AG09319 (cell line): ENCODE data around the gene SLC2A6.

Experiments used
- DNase-seq: peaks from one replicate; pipeline ENCODE4 v3.0.0-alpha.2; 2010; ENCODE audit warnings: low read depth; ENCODE audit errors: extremely low read depth
- CTCF ChIP-seq: IDR thresholded peaks from 2 replicates; pipeline ENCODE4 v1.5.1; 2011; ENCODE audit warnings: low read depth, mild to moderate bottlenecking, inconsistent platforms, low read length, moderate library complexity

Gene SLC2A6

GRCh38 chr9:133487331-133487725 is 8.4 kb upstream of the SLC2A6 start:
- TF ChIP-seq CTCF = no peak
- no peak for DNase-seq

GRCh38 chr9:133485531-133486260 is 6.8 kb upstream of the SLC2A6 start:
- no peak for DNase-seq
- TF ChIP-seq CTCF = no peak

DNA sequence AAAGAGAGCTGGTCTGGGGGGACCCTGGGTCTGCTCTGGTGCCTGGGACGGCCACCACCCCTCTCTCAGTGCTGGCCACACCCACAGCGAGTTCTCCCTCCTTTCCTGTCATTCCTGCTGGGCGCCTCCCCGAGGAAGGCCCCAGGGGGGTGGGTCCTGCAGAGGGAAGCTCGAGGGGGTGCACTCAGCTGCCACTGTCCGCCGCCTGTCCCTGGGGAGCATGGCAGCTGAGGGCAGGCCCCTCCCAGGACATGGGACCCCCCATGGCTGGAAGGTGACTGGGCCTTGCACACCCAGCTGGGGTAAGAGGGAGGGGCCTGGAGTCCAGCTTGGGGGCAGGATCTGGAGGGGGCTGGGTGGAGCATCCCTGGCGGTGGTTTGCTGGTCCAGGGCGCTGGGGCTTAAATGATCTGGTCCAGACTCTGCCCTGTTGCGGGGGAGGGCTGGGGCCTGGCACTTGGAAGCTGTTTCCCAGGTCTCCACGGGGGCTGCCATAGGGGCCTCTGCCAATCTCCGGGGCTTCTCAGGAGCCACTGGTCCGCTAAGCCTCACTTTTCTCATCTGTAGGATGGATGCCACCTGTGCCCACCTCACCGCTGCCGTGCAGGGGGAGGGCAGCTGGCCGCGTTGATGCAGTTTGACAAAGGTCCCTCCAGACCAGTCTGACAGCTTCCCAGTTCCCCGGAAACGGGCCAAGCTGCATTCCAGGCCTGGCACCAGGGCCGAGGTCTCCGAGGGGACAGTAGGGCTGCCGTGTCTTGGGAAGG is 6.0 kb upstream of the SLC2A6 start:
- DNase-seq = no peak
- no peak for TF ChIP-seq CTCF

DNA sequence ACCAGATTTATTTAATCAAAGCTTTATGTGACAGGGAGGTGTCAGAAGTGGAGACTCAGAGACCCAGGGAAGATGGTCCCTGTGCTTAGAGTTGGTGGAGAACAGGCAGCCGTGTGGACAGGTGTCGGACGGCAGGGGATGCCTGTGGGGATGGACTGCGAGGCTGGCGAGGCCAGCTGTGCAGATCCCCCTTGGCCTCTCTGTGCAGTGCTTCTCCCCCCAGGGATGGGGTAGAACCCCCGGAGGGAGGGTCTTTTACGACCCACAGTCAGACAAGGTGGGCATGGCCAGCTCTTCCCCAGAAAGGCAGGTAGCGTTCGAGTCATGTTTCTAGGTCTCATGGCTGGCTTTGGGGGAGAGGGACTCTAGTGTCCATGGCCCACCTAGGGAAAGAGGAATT is 4.7 kb upstream of the SLC2A6 start:
- no peak for TF ChIP-seq CTCF
- DNase-seq = no peak

DNA sequence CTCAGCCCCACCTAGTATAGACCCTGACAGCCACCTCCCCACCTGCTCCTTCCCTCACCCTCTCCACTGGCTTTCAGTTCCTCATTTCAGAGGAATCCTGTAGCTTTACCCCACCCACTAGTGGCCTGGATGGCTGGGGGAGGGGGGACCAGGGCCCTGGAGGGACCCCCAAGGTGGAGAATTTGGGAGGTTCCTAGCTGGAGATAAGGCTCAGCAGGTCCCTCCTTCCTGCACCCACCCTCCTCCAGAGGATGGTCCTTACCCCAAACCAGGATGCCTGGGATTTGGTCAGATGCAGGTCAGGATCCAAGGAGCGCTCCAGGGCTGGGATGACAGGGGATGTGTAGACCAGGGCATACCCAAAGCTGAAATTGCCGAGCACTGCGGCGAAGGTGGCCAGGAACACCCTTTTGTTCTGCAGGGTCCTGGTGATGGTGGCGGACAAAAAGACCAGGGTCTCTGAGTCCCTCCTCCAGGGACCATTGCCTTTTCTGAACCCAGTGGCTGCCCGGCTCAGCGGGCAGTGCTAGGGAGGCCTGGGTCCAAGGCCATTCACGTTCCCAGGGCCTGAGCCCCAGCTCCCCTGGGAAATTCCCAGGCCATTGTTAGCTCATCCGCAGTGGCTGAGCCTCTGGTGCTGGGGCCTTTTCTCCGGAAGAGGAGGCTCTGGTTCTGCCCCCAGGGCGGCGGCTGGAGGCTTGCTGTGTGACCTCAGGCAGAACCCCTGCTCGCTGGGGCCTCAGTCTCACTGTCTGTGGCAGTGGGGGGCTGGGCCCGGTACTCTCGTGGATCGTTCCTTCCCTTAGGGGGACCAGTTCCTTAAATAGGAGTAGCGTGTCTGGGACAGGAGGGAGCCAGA is 678 bp downstream of the SLC2A6 start:
- TF ChIP-seq CTCF = no peak
- DNase-seq = no peak

GRCh38 chr9:133477461-133477860 is 1.4 kb downstream of the SLC2A6 start:
- TF ChIP-seq CTCF = no peak
- no peak for DNase-seq
